Gastroesophageal sphincter (tissue), 3 donors: ENCODE results near the gene IRS2.

Source experiments
- CTCF ChIP-seq, 4 experiments: fragments of 200-600 bp in 2 of 4; fragments of 450-650 bp in 2 of 4; sonication (generic) in 1 of 4; IDR thresholded peaks; one replicate each; pipeline ENCODE4 v1.5.1; 2017 to 2019; ENCODE audit warnings: antibody characterized with exemption in 4 of 4, mild to moderate bottlenecking in 2 of 4, moderate library complexity in 2 of 4
- POLR2AphosphoS5 ChIP-seq: sonication (generic); formaldehyde crosslinking; IDR thresholded peaks from one replicate; pipeline ENCODE4 v1.6.1; 2017; ENCODE audit warnings: antibody characterized with exemption

- TF ChIP-seq CTCF (IDR thresholded peaks at IDR 0.05) (no peak), POLR2AphosphoS5 (peak; percentile 32)
These were observed 2.9 kb upstream of the IRS2 start for GRCh38 chr13:109789262-109789661.
